ENCODE measurements around the gene INHBC. TPM values are rescaled to one million over a fixed set of nuclear protein-coding genes. Genes with fewer than 3 reads are reported as not detected.

The INHBC gene
- polyA plus RNA-seq, 3 donors = 0.03 TPM; not detected in 2

DNA sequence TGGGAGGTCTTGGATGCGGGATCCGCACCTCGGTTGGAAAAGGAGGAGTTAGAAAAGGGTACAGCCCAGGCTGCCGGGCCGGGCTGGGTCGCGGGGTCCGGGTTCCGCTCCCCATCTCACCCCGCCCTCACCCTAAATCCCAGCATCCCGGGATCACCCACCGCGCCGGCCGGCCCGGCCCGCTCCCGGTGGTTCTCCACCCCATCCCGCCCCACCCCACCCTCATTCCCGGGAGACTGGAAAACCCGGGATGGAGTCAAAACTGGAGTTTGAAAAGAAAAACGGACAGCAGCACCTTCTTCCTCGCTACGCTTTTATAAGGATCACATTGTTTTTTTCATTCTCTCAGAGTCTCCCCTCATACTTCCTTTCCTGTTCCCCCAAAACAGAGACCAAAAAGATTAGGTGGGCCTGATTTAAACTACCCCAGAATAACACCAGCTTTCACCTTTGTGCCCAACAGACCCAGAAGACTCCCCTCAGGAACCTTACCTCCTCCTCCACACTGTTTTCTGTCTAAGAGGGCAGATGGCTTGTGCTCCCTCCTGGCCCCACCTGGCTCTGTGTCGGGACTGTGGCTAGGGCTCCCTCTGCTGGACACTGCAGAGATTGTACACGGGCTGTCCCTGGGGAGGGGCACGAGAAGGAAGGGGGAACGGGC is 27.8 kb downstream of the INHBC start:
- WGBS, 3 donors = 1% methylated on average over 24 to 28 of the region's 28 CpGs
- no peak overlapping the region for H3K27ac ChIP-seq (ENCODE audit: low read depth, low read length)

GRCh38 chr12:57462912-57463253 is 28.3 kb downstream of the INHBC start:
- WGBS, 3 donors = 22 to 38% (median 33%) methylated on average over 5 of the region's 5 CpGs
- H3K27ac ChIP-seq (ENCODE audit: low read depth, low read length) = no peak overlapping the region

- 86 to 94% (median 93%) methylated on average over 12 of the region's 12 CpGs for WGBS, 3 donors
- H3K27ac ChIP-seq (ENCODE audit: low read depth, low read length) = no peak overlapping the region
These were observed 30.0 kb downstream of the INHBC start for GRCh38 chr12:57464569-57464968.

DNA sequence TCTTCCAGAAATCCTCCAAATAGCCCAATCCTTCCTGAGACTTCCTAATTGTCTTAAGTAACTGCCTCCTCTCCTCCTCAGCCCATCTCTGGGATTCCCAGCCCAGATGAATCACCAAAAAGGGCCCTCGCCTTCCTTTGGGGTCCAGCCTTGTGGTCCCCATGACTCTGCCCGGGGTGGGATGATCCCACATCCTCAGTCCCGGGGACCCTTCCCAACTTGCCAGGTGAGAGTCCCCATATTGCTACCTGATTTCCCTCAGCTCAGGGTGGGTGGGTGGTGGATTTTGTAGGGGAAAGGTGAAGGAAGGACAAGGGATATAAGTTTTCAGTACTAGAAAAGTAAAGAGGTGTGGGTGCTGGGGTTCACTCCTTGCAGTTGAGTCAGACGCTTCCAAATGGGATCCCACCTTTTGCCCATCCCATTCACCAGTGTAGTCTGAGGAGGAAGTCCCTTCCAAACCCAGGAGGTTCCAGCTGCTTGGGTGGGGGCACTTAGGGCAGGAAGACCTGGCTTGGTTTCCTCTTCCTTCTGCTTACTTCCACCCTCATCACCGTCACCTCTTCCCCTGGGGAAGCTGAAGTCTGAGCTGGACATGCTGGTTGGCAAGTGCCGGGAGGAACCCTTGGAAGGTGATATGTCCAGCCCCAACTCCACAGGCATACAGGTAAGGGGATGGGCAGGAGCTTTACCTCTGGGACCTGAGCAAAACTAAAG is 30.6 kb downstream of the INHBC start:
- 75 to 80% (median 79%) methylated on average over 6 of the region's 6 CpGs for WGBS, 3 donors
- H3K27ac ChIP-seq (ENCODE audit: low read depth, low read length) = no peak overlapping the region

DNA sequence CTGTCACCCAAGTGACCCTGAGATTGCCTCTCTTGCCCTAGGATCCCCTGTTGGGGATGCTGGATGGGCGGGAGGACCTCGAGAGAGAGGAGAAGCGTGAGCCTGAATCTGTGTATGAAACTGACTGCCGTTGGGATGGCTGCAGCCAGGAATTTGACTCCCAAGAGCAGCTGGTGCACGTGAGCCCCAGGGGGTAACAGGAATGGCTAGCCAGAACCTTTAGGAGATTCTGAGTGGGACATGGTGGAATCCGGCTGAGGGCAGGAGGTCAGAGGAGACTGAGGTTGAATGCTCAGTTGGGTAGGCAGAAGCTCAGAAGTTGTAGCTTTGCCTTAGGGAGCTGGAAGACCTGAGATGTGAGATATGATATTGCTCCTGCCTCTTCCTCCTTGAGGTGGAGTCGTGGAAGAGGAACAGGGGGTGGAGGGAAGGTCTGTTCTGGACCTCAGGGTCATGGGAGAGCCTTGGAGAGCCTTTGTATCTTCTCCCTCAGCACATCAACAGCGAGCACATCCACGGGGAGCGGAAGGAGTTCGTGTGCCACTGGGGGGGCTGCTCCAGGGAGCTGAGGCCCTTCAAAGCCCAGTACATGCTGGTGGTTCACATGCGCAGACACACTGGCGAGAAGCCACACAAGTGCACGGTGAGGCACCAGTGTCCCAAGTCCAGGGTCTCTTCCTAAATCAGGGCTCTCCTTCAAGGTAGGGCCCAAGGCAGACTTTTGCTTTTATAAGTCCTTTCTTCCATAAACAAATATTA is 31.3 kb downstream of the INHBC start:
- WGBS, 3 donors = 60 to 79% (median 78%) methylated on average over 14 of the region's 14 CpGs
- H3K27ac ChIP-seq (ENCODE audit: low read depth, low read length) = no peak overlapping the region

GRCh38 chr12:57467212-57467874 is 32.8 kb downstream of the INHBC start:
- WGBS, 3 donors = 76 to 90% (median 86%) methylated on average over 12 of the region's 12 CpGs
- H3K27ac ChIP-seq (ENCODE audit: low read depth, low read length) = no peak overlapping the region

DNA sequence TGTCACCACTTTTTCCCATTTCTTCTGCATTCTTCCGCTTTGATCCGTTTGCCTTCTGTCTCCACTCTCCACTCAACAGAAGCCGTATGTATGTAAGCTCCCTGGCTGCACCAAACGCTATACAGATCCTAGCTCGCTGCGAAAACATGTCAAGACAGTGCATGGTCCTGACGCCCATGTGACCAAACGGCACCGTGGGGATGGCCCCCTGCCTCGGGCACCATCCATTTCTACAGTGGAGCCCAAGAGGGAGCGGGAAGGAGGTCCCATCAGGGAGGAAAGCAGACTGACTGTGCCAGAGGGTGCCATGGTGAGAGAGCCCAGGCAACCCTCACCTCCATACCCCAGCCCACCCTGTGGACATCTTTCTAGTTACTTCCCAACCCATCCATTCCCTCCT is 33.3 kb downstream of the INHBC start:
- no peak overlapping the region for H3K27ac ChIP-seq (ENCODE audit: low read depth, low read length)
- 70 to 87% (median 87%) methylated on average over 11 of the region's 11 CpGs for WGBS, 3 donors

- 81 to 83% (median 82%) methylated on average over 10 of the region's 10 CpGs for WGBS, 3 donors
- H3K27ac ChIP-seq (ENCODE audit: low read depth, low read length) = no peak overlapping the region
These were observed 34.9 kb downstream of the INHBC start for GRCh38 chr12:57469296-57470164.

GRCh38 chr12:57470286-57470969 is 35.8 kb downstream of the INHBC start:
- WGBS, 3 donors = 89 to 95% (median 95%) methylated on average over 14 of the region's 14 CpGs
- H3K27ac ChIP-seq (ENCODE audit: low read depth, low read length) = no peak overlapping the region

DNA sequence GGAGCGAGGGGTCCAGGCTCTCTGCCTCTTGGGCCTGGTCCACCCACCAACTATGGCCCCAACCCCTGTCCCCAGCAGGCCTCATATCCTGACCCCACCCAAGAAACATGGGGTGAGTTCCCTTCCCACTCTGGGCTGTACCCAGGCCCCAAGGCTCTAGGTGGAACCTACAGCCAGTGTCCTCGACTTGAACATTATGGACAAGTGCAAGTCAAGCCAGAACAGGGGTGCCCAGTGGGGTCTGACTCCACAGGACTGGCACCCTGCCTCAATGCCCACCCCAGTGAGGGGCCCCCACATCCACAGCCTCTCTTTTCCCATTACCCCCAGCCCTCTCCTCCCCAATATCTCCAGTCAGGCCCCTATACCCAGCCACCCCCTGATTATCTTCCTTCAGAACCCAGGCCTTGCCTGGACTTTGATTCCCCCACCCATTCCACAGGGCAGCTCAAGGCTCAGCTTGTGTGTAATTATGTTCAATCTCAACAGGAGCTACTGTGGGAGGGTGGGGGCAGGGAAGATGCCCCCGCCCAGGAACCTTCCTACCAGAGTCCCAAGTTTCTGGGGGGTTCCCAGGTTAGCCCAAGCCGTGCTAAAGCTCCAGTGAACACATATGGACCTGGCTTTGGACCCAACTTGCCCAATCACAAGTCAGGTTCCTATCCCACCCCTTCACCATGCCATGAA is 36.5 kb downstream of the INHBC start:
- H3K27ac ChIP-seq (ENCODE audit: low read depth, low read length) = no peak overlapping the region
- 87 to 94% (median 94%) methylated on average over 4 of the region's 4 CpGs for WGBS, 3 donors

- 86 to 94% (median 88%) methylated on average over 3 of the region's 3 CpGs for WGBS, 3 donors
These were observed 37.1 kb downstream of the INHBC start for GRCh38 chr12:57471661-57472060.

DNA sequence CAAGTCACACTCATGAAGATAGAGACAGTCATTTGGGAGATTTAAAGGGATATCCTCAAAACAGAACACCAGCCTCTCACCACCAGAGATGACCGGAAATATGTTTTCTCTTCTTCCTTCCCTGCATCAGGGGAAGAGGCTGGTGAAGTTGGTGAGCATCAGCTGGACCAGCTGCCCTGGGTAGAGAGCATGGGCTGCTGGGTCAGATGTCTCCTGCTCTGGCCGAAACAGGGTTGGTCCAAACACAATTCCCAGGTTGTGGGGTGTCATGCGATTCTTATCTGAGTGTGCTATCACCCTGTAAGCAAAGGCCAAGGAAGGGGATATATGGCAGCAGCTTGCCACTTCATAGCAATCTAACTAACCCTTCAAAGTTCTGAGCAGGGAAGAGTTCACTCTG is 37.8 kb downstream of the INHBC start:
- H3K27ac ChIP-seq (ENCODE audit: low read depth, low read length) = no peak overlapping the region
- WGBS, 3 donors = 77 to 91% (median 89%) methylated on average over 3 of the region's 3 CpGs

More at GRCh38 chr12:57471661-57472060, 37.1 kb downstream of the INHBC start:
- no peak overlapping the region for H3K27ac ChIP-seq (ENCODE audit: low read depth, low read length)

GRCh38 chr12:57473392-57473791 is 38.8 kb downstream of the INHBC start:
- WGBS, 3 donors = 38 to 67% (median 54%) methylated on average over 3 of the region's 3 CpGs

GRCh38 chr12:57473886-57474285 is 39.3 kb downstream of the INHBC start:
- 92 to 95% (median 93%) methylated on average over 5 of the region's 5 CpGs for WGBS, 3 donors
- no peak overlapping the region for H3K27ac ChIP-seq (ENCODE audit: low read depth, low read length)

More at GRCh38 chr12:57473392-57473791, 38.8 kb downstream of the INHBC start:
- no peak overlapping the region for H3K27ac ChIP-seq (ENCODE audit: low read depth, low read length)

DNA sequence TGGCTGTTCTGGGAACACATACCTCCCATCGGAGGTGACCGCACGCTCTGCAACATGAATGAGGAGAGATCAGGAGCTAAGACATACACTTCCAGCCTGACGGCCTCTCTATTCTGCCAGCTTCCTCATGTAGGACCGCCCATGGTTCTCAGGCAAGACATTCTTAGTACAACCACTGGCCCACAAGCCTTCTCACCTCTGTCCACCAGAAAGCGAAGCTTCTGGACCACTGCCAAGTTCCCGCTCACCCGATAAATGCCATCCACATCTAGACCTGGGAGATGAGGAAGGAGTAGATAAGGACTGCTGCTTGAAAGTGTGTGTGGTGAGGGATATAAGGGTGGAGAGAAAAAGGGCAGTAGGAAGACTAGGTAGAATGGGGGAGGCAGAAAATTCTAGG is 39.8 kb downstream of the INHBC start:
- 75 to 81% (median 78%) methylated on average over 8 of the region's 8 CpGs for WGBS, 3 donors
- H3K27ac ChIP-seq (ENCODE audit: low read depth, low read length) = no peak overlapping the region

GRCh38 chr12:57474862-57475261 is 40.3 kb downstream of the INHBC start:
- WGBS, 3 donors = 62 to 83% (median 80%) methylated on average over 7 of the region's 7 CpGs
- no peak overlapping the region for H3K27ac ChIP-seq (ENCODE audit: low read depth, low read length)

Data from adipose tissue (tissue), 3 donors.